NCI-H510A treated with DMSO at 0.1 percent for 48 hours (cell line): ENCODE measurements around the gene GIMAP8.
"Not testable (repeated sequence)": the region's sequence is repeated elsewhere in the genome, so short reads cannot be mapped to it uniquely, and the experiment has no call there.

Source experiments
- DNase-seq: peaks from one replicate; lab custom pipeline; 2025; lab: John Stamatoyannopoulos, UW

The GIMAP8 gene

GRCh38 chr7:150464962-150465361, 14.5 kb downstream of the GIMAP8 start:
- DNase-seq = no peak

- peak; percentile 2 for DNase-seq
Observed at GRCh38 chr7:150465414-150465813, 15.0 kb downstream of the GIMAP8 start.

- DNase-seq = no peak
Observed at GRCh38 chr7:150466477-150466876, 16.0 kb downstream of the GIMAP8 start.

GRCh38 chr7:150468241-150468640, 17.8 kb downstream of the GIMAP8 start:
- DNase-seq = no peak

- DNase-seq = no peak
Observed at GRCh38 chr7:150471886-150472285, 21.5 kb downstream of the GIMAP8 start.

- no peak for DNase-seq
Observed at GRCh38 chr7:150473902-150474301, 23.5 kb downstream of the GIMAP8 start.

- DNase-seq = no peak
Observed at GRCh38 chr7:150476285-150476684, 25.9 kb downstream of the GIMAP8 start.

GRCh38 chr7:150476819-150477631, 26.6 kb downstream of the GIMAP8 start:
- DNase-seq = no peak

- DNase-seq = no peak
Observed at GRCh38 chr7:150479023-150479716, 28.7 kb downstream of the GIMAP8 start.

GRCh38 chr7:150481186-150481920, 30.9 kb downstream of the GIMAP8 start:
- no peak for DNase-seq

GRCh38 chr7:150481922-150482321, 31.5 kb downstream of the GIMAP8 start:
- DNase-seq = no peak

GRCh38 chr7:150483514-150483913, 33.1 kb downstream of the GIMAP8 start:
- DNase-seq = not testable (repeated sequence)

- not testable (repeated sequence) for DNase-seq
Observed at GRCh38 chr7:150484071-150484470, 33.6 kb downstream of the GIMAP8 start.

GRCh38 chr7:150487625-150488024, 37.2 kb downstream of the GIMAP8 start:
- DNase-seq = no peak

- no peak for DNase-seq
Observed at GRCh38 chr7:150489782-150490181, 39.4 kb downstream of the GIMAP8 start.

GRCh38 chr7:150493442-150493841, 43.0 kb downstream of the GIMAP8 start:
- DNase-seq = not testable (repeated sequence)

- DNase-seq = no peak
Observed at GRCh38 chr7:150502519-150502918, 52.1 kb downstream of the GIMAP8 start.

- DNase-seq = no peak
Observed at GRCh38 chr7:150503155-150503554, 52.7 kb downstream of the GIMAP8 start.

- DNase-seq = no peak
Observed at GRCh38 chr7:150503581-150503980, 53.2 kb downstream of the GIMAP8 start.

GRCh38 chr7:150507947-150508602, 57.6 kb downstream of the GIMAP8 start:
- no peak for DNase-seq

- DNase-seq = no peak
Observed at GRCh38 chr7:150511048-150511447, 60.6 kb downstream of the GIMAP8 start.

- no peak for DNase-seq
Observed at GRCh38 chr7:150513758-150514157, 63.3 kb downstream of the GIMAP8 start.
